ENCODE data around the gene CCDC187. TPM values are rescaled to one million over a fixed set of nuclear protein-coding genes. Genes with fewer than 3 reads are reported as not detected.

The CCDC187 gene
- total and polyA plus RNA-seq, 2 of the 8 experiments (the other 6 are each of a cell fraction or from before 2014, with no cell fraction given) = 0.02 TPM; not detected in 1

- peak; percentile 51; the same call in 1 of the 2 replicates for TF ChIP-seq KDM1A (IDR thresholded peaks at IDR 0.05; ENCODE audit: borderline replicate concordance, low read length)
- TF ChIP-seq KDM5A (IDR thresholded peaks at IDR 0.05; ENCODE audit: low read length) = no peak
- no peak overlapping the region for H3K27ac ChIP-seq (ENCODE audit: low read depth, low read length)
- no peak overlapping the region for H2BK20ac ChIP-seq (ENCODE audit: low read length)
- no peak for FAIRE-seq
- no peak overlapping the region for H3K4ac ChIP-seq (replicated peaks; ENCODE audit: insufficient read length, low read depth, low read length)
- no peak overlapping the region for H3K18ac ChIP-seq (ENCODE audit: extremely low read depth, low read length)
- H4K5ac ChIP-seq (ENCODE audit: insufficient read length, low read depth, low read length) = no peak overlapping the region
- no peak overlapping the region for H3K9ac ChIP-seq (replicated peaks in 1 of 4; ENCODE audit: extremely low read depth in 1 of 4, low read depth in 3 of 4, low read length in 3 of 4)
- DNase-seq (ENCODE audit: low read depth in 1 of 2, low spot score in 2 of 2) = no peak
- peak overlapping the region; percentile 90; the same call in 1 of the 2 replicates for H2BK12ac ChIP-seq (ENCODE audit: low read depth, low read length)
- no peak overlapping the region for H2AFZ ChIP-seq (ENCODE audit: low read length)
- no peaks in the 10 kb centered on the region for H3K9me3 ChIP-seq (ENCODE audit: insufficient read depth in 2 of 2, low read depth in 1 of 2, low read length in 1 of 2)
- 88% methylated on average over 26 of the region's 26 CpGs; no CpG with 5 or more reads in 1 of the 2 experiments for WGBS, 2 experiments (ENCODE audit: extremely low coverage in 1 of 2, insufficient coverage in 1 of 2, insufficient read length in 1 of 2, insufficient replicate concordance in 2 of 2, low coverage in 1 of 2, low lambda C conversion rate in 2 of 2, missing lambda C conversion rate in 1 of 2)
- H3K14ac ChIP-seq (ENCODE audit: insufficient read length) = no peak overlapping the region
- H3K23ac ChIP-seq (ENCODE audit: insufficient read length) = no peak overlapping the region
- no peak overlapping the region for H4K8ac ChIP-seq (ENCODE audit: extremely low read depth, insufficient read depth, low read length)
- H3K27me3 ChIP-seq (replicated peaks in 1 of 4; ENCODE audit: control insufficient read depth in 3 of 4, extremely low read depth in 1 of 4, insufficient read depth in 3 of 4, low read length in 3 of 4) = peaks cover 0 to 7% (median 1%) of the 10 kb centered on the region in 4 experiments; a peak in 4 of 7 replicates
- no peak overlapping the region for H3K4me3 ChIP-seq (ENCODE audit: extremely low read depth in 1 of 4, insufficient read depth in 2 of 4, low read depth in 3 of 4, low read length in 4 of 4)
- H2BK15ac ChIP-seq (ENCODE audit: low read length) = peak overlapping the region; percentile 61; the same call in 1 of the 2 replicates
- no peaks in the 10 kb centered on the region; a peak in 1 of 8 replicates for H3K36me3 ChIP-seq (ENCODE audit: control insufficient read depth in 2 of 4, insufficient read depth in 4 of 4, low read length in 3 of 4)
- no peak overlapping the region for H2AK5ac ChIP-seq (ENCODE audit: low read depth, low read length)
- H3K79me1 ChIP-seq (ENCODE audit: low read depth, low read length) = peaks cover 4% of the 10 kb centered on the region
- no peak overlapping the region for H2BK5ac ChIP-seq (ENCODE audit: low read depth, low read length)
- peaks cover 7 to 18% of the 10 kb centered on the region in 2 experiments for H4K20me1 ChIP-seq (replicated peaks in 1 of 2; ENCODE audit: control insufficient read depth in 1 of 2, insufficient read depth in 2 of 2, low read length in 2 of 2)
- CTCF ChIA-PET (ENCODE audit: partially characterized antibody) = interaction anchor here (1.0 to 1.6 kb wide), 5 partner anchors 17 to 77 kb away, joined by 3 to 5 read pairs (median 3); no protein-coding TSS in a partner anchor
- no peak overlapping the region for H3K56ac ChIP-seq (replicated peaks; ENCODE audit: insufficient read length, low read depth, low read length)
- no peak overlapping the region for H4K91ac ChIP-seq (replicated peaks; ENCODE audit: insufficient read length, low read length)
- peaks cover 4 to 31% of the 10 kb centered on the region in 2 experiments for H3K79me2 ChIP-seq (ENCODE audit: control insufficient read depth in 1 of 2, insufficient read depth in 2 of 2, low read length in 2 of 2)
- H3K23me2 ChIP-seq (ENCODE audit: low read depth, low read length) = no peaks in the 10 kb centered on the region; the same call in 1 of the 2 replicates
- POLR2A ChIA-PET (ENCODE audit: partially characterized antibody) = interaction anchor here (0.6 to 1.1 kb wide), 5 partner anchors 20 to 161 kb away, joined by 3 read pairs; no protein-coding TSS in a partner anchor
- H3K4me1 ChIP-seq (replicated peaks in 1 of 4; ENCODE audit: control insufficient read depth in 3 of 4, insufficient read depth in 4 of 4, low read length in 3 of 4) = peaks cover 3 to 21% (median 13%) of the 10 kb centered on the region in 4 experiments
- H2BK120ac ChIP-seq (replicated peaks; ENCODE audit: low read depth, low read length) = no peak overlapping the region
- 0 out of 4 replicates have a peak overlapping the region, but pooled peaks of 1 of the 2 experiments have one; percentile 13 for H3K4me2 ChIP-seq (ENCODE audit: insufficient read depth in 1 of 2, low read depth in 2 of 2, low read length in 2 of 2)
Measured at GRCh38 chr9:136246849-136247550, 56.9 kb downstream of the CCDC187 start.
